K562 (cell line): ENCODE data around the gene SOX6. TPM values are rescaled to one million over a fixed set of nuclear protein-coding genes. Genes with fewer than 3 reads are reported as not detected.

Experiments
- ATAC-seq: fragments of 200-7000 bp; cut with Tn5 transposase; 3 replicates; pipeline ENCODE4 v1.9.1; 2020; ENCODE audit warnings: moderate library complexity
- BruUV-seq: library from RNA; stranded (reverse); fragments of 400-500 nt; replicated peaks from 2 replicates; lab custom pipeline; 2021; lab: Mats Ljungman, UMichigan
- CTCF ChIA-PET: fragments of 300-600 bp; formaldehyde crosslinking; extraction: SDS; loops from one replicate; lab custom pipeline; 2021; ENCODE audit warnings: low intra/inter-chr PET ratio; lab: Yijun Ruan, JAX
- POLR2A ChIA-PET: fragments of 300-600, 350-650 bp; sonication (Branson Sonifier 250); formaldehyde crosslinking; extraction: SDS; loops from one replicate; lab custom pipeline; 2021; ENCODE audit warnings: antibody characterized with exemption, inconsistent platforms; lab: Yijun Ruan, JAX
- DNase-seq, 4 experiments: peaks; one replicate each; pipeline versions ENCODE4 v3.0.0 to v3.0.0-alpha.2; 2011 to 2018; ENCODE audit warnings: low spot score in 3 of 4, mixed read lengths in 3 of 4; ENCODE audit errors: extremely low read depth in 1 of 4
- FAIRE-seq: peaks from 2 replicates; lab custom pipeline; 2011; peaks lifted over from hg19 to GRCh38; lab: Jason Lieb, UNC
- H2AFZ ChIP-seq: 2 replicates; pipeline ENCODE4 v1.6.0; 2011; ENCODE audit warnings: low read depth, low read length, control low read depth, inconsistent platforms
- H3K27ac ChIP-seq: fragments of 200-600 bp; 3 replicates; pipeline ENCODE4 v1.8.0; 2011; ENCODE audit warnings: low read depth, mild to moderate bottlenecking, control low read depth, inconsistent platforms, low read length, moderate library complexity, mixed read lengths; ENCODE audit errors: extremely low read depth
- H3K27me3 ChIP-seq, 2 experiments: fragments of 300-600 bp in 1 of 2; 2 replicates in 1 of 2; 3 replicates in 1 of 2; pipeline versions ENCODE4 v1.6.0 to v1.8.0; 2011; ENCODE audit warnings: inconsistent platforms in 2 of 2, low read length in 2 of 2, mild to moderate bottlenecking in 1 of 2, mixed read lengths in 1 of 2, moderate library complexity in 1 of 2; ENCODE audit not compliant: control insufficient read depth in 2 of 2, insufficient read depth in 2 of 2
- H3K36me3 ChIP-seq: fragments of 300-600 bp; 3 replicates; pipeline ENCODE4 v1.8.0; 2011; ENCODE audit warnings: mild to moderate bottlenecking, low read length, inconsistent platforms; ENCODE audit not compliant: control insufficient read depth, insufficient read depth
- H3K4me1 ChIP-seq, 2 experiments: fragments of 200-600 bp in 1 of 2; replicated peaks in 1 of 2; 2 replicates in 1 of 2; 3 replicates in 1 of 2; pipeline versions ENCODE4 v1.5.1 to v1.8.0; 2011; ENCODE audit warnings: inconsistent platforms in 2 of 2, low read length in 2 of 2, mild to moderate bottlenecking in 1 of 2, mixed read lengths in 1 of 2, moderate library complexity in 1 of 2; ENCODE audit not compliant: control insufficient read depth in 2 of 2, insufficient read depth in 2 of 2
- H3K4me2 ChIP-seq: 2 replicates; pipeline ENCODE4 v1.6.1; 2011; ENCODE audit warnings: low read length, control low read depth, inconsistent platforms, mixed read lengths; ENCODE audit not compliant: insufficient read depth
- H3K4me3 ChIP-seq: fragments of 200-600 bp; sonication (generic), shearing (Covaris generic); 2 replicates; pipeline ENCODE4 v1.5.1; 2016; ENCODE audit warnings: control low read depth, inconsistent platforms
- H3K79me2 ChIP-seq: fragments of 200-600 bp; 3 replicates; pipeline ENCODE4 v1.8.0; 2011; ENCODE audit warnings: low read length, inconsistent platforms; ENCODE audit not compliant: control insufficient read depth, insufficient read depth
- H3K9ac ChIP-seq, 2 experiments: 2 replicates each; pipeline versions ENCODE4 v1.6.0 to v1.6.1; 2011; ENCODE audit warnings: low read depth in 2 of 2, low read length in 2 of 2, control low read depth in 1 of 2, inconsistent platforms in 1 of 2, mild to moderate bottlenecking in 1 of 2, mixed read lengths in 1 of 2; ENCODE audit not compliant: insufficient read depth in 1 of 2
- H3K9me1 ChIP-seq: one replicate; pipeline ENCODE4 v1.6.0; 2011; ENCODE audit warnings: inconsistent platforms, mild to moderate bottlenecking, low read length, moderate library complexity; ENCODE audit not compliant: control insufficient read depth, insufficient read depth
- H3K9me3 ChIP-seq: replicated peaks from 2 replicates; pipeline ENCODE4 v1.5.1; 2011; ENCODE audit warnings: low read depth, low read length, inconsistent platforms; ENCODE audit not compliant: control insufficient read depth, insufficient read depth
- H4K20me1 ChIP-seq: replicated peaks from 2 replicates; pipeline ENCODE4 v1.6.1; 2011; ENCODE audit warnings: low read length, inconsistent platforms, mixed read lengths; ENCODE audit not compliant: control insufficient read depth, insufficient read depth
- ATF6 ChIP-seq: sonication (generic); formaldehyde crosslinking; IDR thresholded peaks from 2 replicates; pipeline ENCODE4 v1.4.0; 2020; ENCODE audit warnings: mild to moderate bottlenecking, missing genetic modification reagents
- DDX20 ChIP-seq: fragments of 450-650 bp; IDR thresholded peaks from 2 replicates; pipeline ENCODE4 v1.6.1; 2016; ENCODE audit warnings: missing genetic modification characterization, low read depth, mild to moderate bottlenecking, missing compliant biosample characterization, moderate library complexity
- GABPB1 ChIP-seq: sonication (generic); formaldehyde crosslinking; IDR thresholded peaks from 2 replicates; pipeline ENCODE4 v1.8.0; 2022; ENCODE audit warnings: mild to moderate bottlenecking, missing genetic modification reagents
- NCOA1 ChIP-seq: fragments of 450-650 bp; IDR thresholded peaks from 2 replicates; pipeline ENCODE4 v1.6.1; 2016; ENCODE audit warnings: low read depth
- THRA ChIP-seq: fragments of 450-650 bp; IDR thresholded peaks from 2 replicates; pipeline ENCODE4 v1.6.1; 2017; ENCODE audit warnings: mild to moderate bottlenecking, moderate library complexity
- ZNF431 ChIP-seq: sonication (generic); formaldehyde crosslinking; IDR thresholded peaks from 2 replicates; pipeline ENCODE4 v1.8.0; 2022; ENCODE audit warnings: mild to moderate bottlenecking, missing genetic modification reagents
- in situ Hi-C: fragments of 300-500 bp; cut with MboI; formaldehyde crosslinking; loops from 4 replicates; pipeline ENCODE4 v1.15.0; 2018; ENCODE audit warnings: inconsistent platforms, mixed read lengths
- intact Hi-C: fragments of 100-400 bp; cut with micrococcal nuclease; formaldehyde crosslinking; loops from 2 replicates; pipeline ENCODE4 v1.14.2; 2022
- polyA plus RNA-seq, 8 experiments: library from polyadenylated mRNA; depleted of rRNA in 4 of 8; stranded (reverse) in 5 of 8; unstranded in 3 of 8; fragments of >200 nt; fragmentation: Nextera tagmentation in 2 of 8; fragmentation: Illumina TruSeq in 1 of 8; extraction: Ambion mirVana in 2 of 8; extraction: Trizol in 1 of 8; gene quantifications; 2 replicates each; pipeline versions ENCODE4 v1.2.1 to v1.2.3, GENCODE V29; 2011 to 2014; ENCODE audit warnings: inconsistent platforms in 1 of 8, missing spikeins in 1 of 8
- total RNA-seq, 7 experiments: library from RNA; depleted of rRNA in 6 of 7; stranded (reverse); fragments of >200 nt in 6 of 7; fragmentation: Illumina TruSeq in 2 of 7; extraction: Trizol in 2 of 7; gene quantifications; 2 replicates each; pipeline versions ENCODE4 v1.2.1 to v1.2.3, GENCODE V29; 2011 to 2021; ENCODE audit warnings: low replicate concordance in 1 of 7
- TF ChIP-seq, protein P1 (sequence below): fragments of 450-650 bp; IDR thresholded peaks from 2 replicates; pipeline ENCODE4 v1.6.1; 2016; ENCODE audit warnings: missing biosample characterization, missing genetic modification characterization
- TF ChIP-seq, protein P2 (sequence below): fragments of 450-650 bp; IDR thresholded peaks from 2 replicates; pipeline ENCODE4 v1.6.1; 2018; ENCODE audit not compliant: partially characterized antibody
- TF ChIP-seq, protein P3 (sequence below): fragments of 450-650 bp; formaldehyde crosslinking; IDR thresholded peaks from 2 replicates; pipeline ENCODE4 v1.4.0; 2020; ENCODE audit warnings: mild to moderate bottlenecking, moderate library complexity
- TF ChIP-seq, protein P4 (sequence below): fragments of 450-650 bp; IDR thresholded peaks from 2 replicates; pipeline ENCODE4 v1.7.1; 2018; ENCODE audit warnings: mild to moderate bottlenecking, low read depth; ENCODE audit not compliant: partially characterized antibody

SOX6 gene
- total and polyA plus RNA-seq, 9 of the 15 experiments (the other 6 are each of a cell fraction or from before 2014, with no cell fraction given): 0.89 to 8.7 (median 5.7) TPM

- no TSS peak for BruUV-seq
- DNase-seq: no peak
- Histone ChIP-seq H3K4me1 (no peaks in the 10 kb centered on the region), H3K9me3 (no peaks in the 10 kb centered on the region), H3K4me3 (no peak overlapping the region), H4K20me1 (no peaks in the 10 kb centered on the region), H3K36me3 (no peaks in the 10 kb centered on the region), H3K79me2 (no peaks in the 10 kb centered on the region), H3K27me3 (no peaks in the 10 kb centered on the region), H3K4me2 (no peak overlapping the region), H3K27ac (no peak overlapping the region), H3K9ac (no peak overlapping the region)
- POLR2A ChIA-PET: no interaction called here
- in situ Hi-C loops: no loop called here
- FAIRE-seq: no peak
- TF ChIP-seq, protein P1, sequence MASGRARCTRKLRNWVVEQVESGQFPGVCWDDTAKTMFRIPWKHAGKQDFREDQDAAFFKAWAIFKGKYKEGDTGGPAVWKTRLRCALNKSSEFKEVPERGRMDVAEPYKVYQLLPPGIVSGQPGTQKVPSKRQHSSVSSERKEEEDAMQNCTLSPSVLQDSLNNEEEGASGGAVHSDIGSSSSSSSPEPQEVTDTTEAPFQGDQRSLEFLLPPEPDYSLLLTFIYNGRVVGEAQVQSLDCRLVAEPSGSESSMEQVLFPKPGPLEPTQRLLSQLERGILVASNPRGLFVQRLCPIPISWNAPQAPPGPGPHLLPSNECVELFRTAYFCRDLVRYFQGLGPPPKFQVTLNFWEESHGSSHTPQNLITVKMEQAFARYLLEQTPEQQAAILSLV: no peak
- TF ChIP-seq DDX20 (no peak), ZNF431 (CRISPR knock-in tag) (no peak), GABPB1 (CRISPR knock-in tag) (no peak), ATF6 (CRISPR knock-in tag) (no peak), NCOA1 (no peak), THRA (no peak)
- TF ChIP-seq, protein P2, sequence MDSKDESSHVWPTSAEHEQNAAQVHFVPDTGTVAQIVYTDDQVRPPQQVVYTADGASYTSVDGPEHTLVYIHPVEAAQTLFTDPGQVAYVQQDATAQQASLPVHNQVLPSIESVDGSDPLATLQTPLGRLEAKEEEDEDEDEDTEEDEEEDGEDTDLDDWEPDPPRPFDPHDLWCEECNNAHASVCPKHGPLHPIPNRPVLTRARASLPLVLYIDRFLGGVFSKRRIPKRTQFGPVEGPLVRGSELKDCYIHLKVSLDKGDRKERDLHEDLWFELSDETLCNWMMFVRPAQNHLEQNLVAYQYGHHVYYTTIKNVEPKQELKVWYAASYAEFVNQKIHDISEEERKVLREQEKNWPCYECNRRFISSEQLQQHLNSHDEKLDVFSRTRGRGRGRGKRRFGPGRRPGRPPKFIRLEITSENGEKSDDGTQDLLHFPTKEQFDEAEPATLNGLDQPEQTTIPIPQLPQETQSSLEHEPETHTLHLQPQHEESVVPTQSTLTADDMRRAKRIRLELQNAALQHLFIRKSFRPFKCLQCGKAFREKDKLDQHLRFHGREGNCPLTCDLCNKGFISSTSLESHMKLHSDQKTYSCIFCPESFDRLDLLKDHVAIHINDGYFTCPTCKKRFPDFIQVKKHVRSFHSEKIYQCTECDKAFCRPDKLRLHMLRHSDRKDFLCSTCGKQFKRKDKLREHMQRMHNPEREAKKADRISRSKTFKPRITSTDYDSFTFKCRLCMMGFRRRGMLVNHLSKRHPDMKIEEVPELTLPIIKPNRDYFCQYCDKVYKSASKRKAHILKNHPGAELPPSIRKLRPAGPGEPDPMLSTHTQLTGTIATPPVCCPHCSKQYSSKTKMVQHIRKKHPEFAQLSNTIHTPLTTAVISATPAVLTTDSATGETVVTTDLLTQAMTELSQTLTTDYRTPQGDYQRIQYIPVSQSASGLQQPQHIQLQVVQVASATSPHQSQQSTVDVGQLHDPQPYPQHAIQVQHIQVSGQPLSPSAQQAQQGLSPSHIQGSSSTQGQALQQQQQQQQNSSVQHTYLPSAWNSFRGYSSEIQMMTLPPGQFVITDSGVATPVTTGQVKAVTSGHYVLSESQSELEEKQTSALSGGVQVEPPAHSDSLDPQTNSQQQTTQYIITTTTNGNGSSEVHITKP: no peak
- TF ChIP-seq, protein P3, sequence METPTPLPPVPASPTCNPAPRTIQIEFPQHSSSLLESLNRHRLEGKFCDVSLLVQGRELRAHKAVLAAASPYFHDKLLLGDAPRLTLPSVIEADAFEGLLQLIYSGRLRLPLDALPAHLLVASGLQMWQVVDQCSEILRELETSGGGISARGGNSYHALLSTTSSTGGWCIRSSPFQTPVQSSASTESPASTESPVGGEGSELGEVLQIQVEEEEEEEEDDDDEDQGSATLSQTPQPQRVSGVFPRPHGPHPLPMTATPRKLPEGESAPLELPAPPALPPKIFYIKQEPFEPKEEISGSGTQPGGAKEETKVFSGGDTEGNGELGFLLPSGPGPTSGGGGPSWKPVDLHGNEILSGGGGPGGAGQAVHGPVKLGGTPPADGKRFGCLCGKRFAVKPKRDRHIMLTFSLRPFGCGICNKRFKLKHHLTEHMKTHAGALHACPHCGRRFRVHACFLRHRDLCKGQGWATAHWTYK (CRISPR knock-in tag): no peak
- TF ChIP-seq, protein P4, sequence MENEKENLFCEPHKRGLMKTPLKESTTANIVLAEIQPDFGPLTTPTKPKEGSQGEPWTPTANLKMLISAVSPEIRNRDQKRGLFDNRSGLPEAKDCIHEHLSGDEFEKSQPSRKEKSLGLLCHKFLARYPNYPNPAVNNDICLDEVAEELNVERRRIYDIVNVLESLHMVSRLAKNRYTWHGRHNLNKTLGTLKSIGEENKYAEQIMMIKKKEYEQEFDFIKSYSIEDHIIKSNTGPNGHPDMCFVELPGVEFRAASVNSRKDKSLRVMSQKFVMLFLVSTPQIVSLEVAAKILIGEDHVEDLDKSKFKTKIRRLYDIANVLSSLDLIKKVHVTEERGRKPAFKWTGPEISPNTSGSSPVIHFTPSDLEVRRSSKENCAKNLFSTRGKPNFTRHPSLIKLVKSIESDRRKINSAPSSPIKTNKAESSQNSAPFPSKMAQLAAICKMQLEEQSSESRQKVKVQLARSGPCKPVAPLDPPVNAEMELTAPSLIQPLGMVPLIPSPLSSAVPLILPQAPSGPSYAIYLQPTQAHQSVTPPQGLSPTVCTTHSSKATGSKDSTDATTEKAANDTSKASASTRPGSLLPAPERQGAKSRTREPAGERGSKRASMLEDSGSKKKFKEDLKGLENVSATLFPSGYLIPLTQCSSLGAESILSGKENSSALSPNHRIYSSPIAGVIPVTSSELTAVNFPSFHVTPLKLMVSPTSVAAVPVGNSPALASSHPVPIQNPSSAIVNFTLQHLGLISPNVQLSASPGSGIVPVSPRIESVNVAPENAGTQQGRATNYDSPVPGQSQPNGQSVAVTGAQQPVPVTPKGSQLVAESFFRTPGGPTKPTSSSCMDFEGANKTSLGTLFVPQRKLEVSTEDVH: no peak
- TF ChIP-seq, all 486 proteins: peak for 0
- Histone ChIP-seq H2AFZ (no peak overlapping the region), H3K9me1 (no peaks in the 10 kb centered on the region)
- intact Hi-C loops: no loop called here
- no peak for ATAC-seq
- CTCF ChIA-PET: no interaction called here
Measured at GRCh38 chr11:16157327-16157726, 199.0 kb downstream of the SOX6 start.
